Measurements from ENCODE around the gene EDEM3. TPM values are rescaled to one million over a fixed set of nuclear protein-coding genes. Genes with fewer than 3 reads are reported as not detected.
A peak's percentile ranks its signal among the peaks of the same experiment; 100 is the strongest.

The EDEM3 gene
- total and polyA plus RNA-seq, 9 of the 15 experiments (the other 6 are each of a cell fraction or from before 2014, with no cell fraction given): 15.8 to 46.6 (median 28.0) TPM

DNA sequence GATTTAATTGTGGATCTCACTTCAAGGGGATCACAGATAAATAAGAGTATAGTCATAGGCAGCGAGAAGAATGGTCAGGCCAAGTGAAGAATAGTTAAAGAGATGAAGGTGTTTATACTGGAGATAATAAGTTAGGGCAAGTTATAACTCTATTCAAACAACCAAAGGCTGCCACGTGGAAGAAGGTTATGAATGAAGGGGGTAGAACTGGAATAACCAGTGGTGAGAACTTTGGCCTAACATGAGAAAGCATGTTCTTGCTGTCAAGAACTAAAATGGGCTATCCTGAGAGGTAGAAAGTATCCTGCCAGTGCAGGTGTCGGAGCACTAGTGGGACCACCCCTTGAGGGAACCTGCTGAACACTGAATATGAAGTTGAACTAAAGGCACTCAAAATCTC, 49.6 kb upstream of the EDEM3 start:
- Histone ChIP-seq H4K20me1 (replicated peaks; ENCODE audit: control insufficient read depth, insufficient read depth, low read length) (no peaks in the 10 kb centered on the region), H3K36me3 (ENCODE audit: control insufficient read depth, insufficient read depth, low read length) (peaks cover 26% of the 10 kb centered on the region; the same call in 2 of the 3 replicates), H3K9ac (ENCODE audit: insufficient read depth in 1 of 2, low read depth in 2 of 2, low read length in 2 of 2) (no peak overlapping the region), H3K27me3 (ENCODE audit: control insufficient read depth in 2 of 2, insufficient read depth in 2 of 2, low read length in 2 of 2) (no peaks in the 10 kb centered on the region), H3K4me2 (ENCODE audit: insufficient read depth, low read length) (no peak overlapping the region), H3K9me1 (ENCODE audit: control insufficient read depth, insufficient read depth, low read length) (no peaks in the 10 kb centered on the region), H2AFZ (ENCODE audit: low read depth, low read length) (no peak overlapping the region), H3K27ac (ENCODE audit: extremely low read depth, low read depth, low read length) (no peak overlapping the region), H3K4me1 (replicated peaks in 1 of 2; ENCODE audit: control insufficient read depth in 2 of 2, insufficient read depth in 2 of 2, low read length in 2 of 2) (peaks cover 10 to 11% of the 10 kb centered on the region in 2 experiments; a peak in 4 of 5 replicates), H3K4me3 (no peak overlapping the region), H3K9me3 (replicated peaks; ENCODE audit: control insufficient read depth, insufficient read depth, low read depth, low read length) (no peaks in the 10 kb centered on the region), H3K79me2 (ENCODE audit: control insufficient read depth, insufficient read depth, low read length) (no peaks in the 10 kb centered on the region)
- BruUV-seq (replicated peaks): no TSS peak
- ATAC-seq (no peak), DNase-seq (ENCODE audit: extremely low read depth in 1 of 4, low spot score in 3 of 4) (no peak), FAIRE-seq (no peak)
- ChIA-PET CTCF (ENCODE audit: low intra/inter-chr PET ratio) (interaction anchor here (0.7 to 4.1 kb wide), 2 partner anchors 178 to 368 kb away, joined by 3 to 62 read pairs; no protein-coding TSS in a partner anchor), POLR2A (interaction anchor here (7.1 kb wide), 1 partner anchor 170 kb away, joined by 30 read pairs; the partner anchor contains the start of gene NIBAN1)
- in situ Hi-C loops (cut with MboI) (loop anchor here (10.0 kb wide), 1 partner anchor 891 kb away; no protein-coding TSS in a partner anchor), intact Hi-C loops (cut with micrococcal nuclease) (no loop called here)
- TF ChIP-seq RBM22 (IDR thresholded peaks at IDR 0.05; ENCODE audit: low read depth, low read length, poor library complexity, severe bottlenecking) (peak; percentile 39), SNRNP70 (optimal IDR thresholded peaks at IDR 0.05; ENCODE audit: low read depth, low read length) (no peak)
- WGBS (ENCODE audit: insufficient coverage, low coverage, missing lambda C conversion rate): 65% methylated on average over 3 of the region's 3 CpGs

DNA sequence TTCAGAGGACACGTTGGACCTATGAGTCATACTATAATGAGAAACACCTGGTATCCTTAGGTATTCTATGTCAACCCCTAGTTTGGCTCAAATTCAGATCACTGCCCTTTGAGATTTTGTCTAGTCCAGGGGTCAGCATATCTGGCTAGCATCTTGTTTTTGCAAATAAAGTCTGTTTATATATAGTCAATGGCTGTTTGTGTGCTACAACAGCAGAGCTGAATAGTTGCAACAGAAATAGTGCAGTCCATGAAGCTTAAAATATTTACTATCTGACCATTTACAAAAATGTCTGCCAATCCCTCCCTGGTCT, 48.5 kb upstream of the EDEM3 start:
- Histone ChIP-seq H3K27ac (ENCODE audit: extremely low read depth, low read depth, low read length) (no peak overlapping the region), H3K4me1 (replicated peaks in 1 of 2; ENCODE audit: control insufficient read depth in 2 of 2, insufficient read depth in 2 of 2, low read length in 2 of 2) (peaks cover 10 to 11% of the 10 kb centered on the region in 2 experiments; a peak in 4 of 5 replicates), H3K27me3 (ENCODE audit: control insufficient read depth in 2 of 2, insufficient read depth in 2 of 2, low read length in 2 of 2) (no peaks in the 10 kb centered on the region), H4K20me1 (replicated peaks; ENCODE audit: control insufficient read depth, insufficient read depth, low read length) (no peaks in the 10 kb centered on the region), H3K9me1 (ENCODE audit: control insufficient read depth, insufficient read depth, low read length) (no peaks in the 10 kb centered on the region), H3K4me3 (no peak overlapping the region), H3K79me2 (ENCODE audit: control insufficient read depth, insufficient read depth, low read length) (no peaks in the 10 kb centered on the region), H3K36me3 (ENCODE audit: control insufficient read depth, insufficient read depth, low read length) (peaks cover 26% of the 10 kb centered on the region; the same call in 2 of the 3 replicates), H3K9me3 (replicated peaks; ENCODE audit: control insufficient read depth, insufficient read depth, low read depth, low read length) (no peaks in the 10 kb centered on the region), H2AFZ (ENCODE audit: low read depth, low read length) (no peak overlapping the region), H3K4me2 (ENCODE audit: insufficient read depth, low read length) (no peak overlapping the region), H3K9ac (ENCODE audit: insufficient read depth in 1 of 2, low read depth in 2 of 2, low read length in 2 of 2) (no peak overlapping the region)
- WGBS (ENCODE audit: insufficient coverage, low coverage, missing lambda C conversion rate): 33% methylated on average over 1 of the region's 1 CpG
- ChIA-PET POLR2A (interaction anchor here (0.7 to 1.2 kb wide), 2 partner anchors 167 to 180 kb away, joined by 3 read pairs; no protein-coding TSS in a partner anchor), CTCF (ENCODE audit: low intra/inter-chr PET ratio) (no interaction called here)
- ATAC-seq (no peak), FAIRE-seq (no peak), DNase-seq (ENCODE audit: extremely low read depth in 1 of 4, low spot score in 3 of 4) (no peak)
- no TSS peak for BruUV-seq (replicated peaks)
- intact Hi-C loops (cut with micrococcal nuclease) (no loop called here), in situ Hi-C loops (cut with MboI) (loop anchor here (10.0 kb wide), 1 partner anchor 892 kb away; no protein-coding TSS in a partner anchor)
- TF ChIP-seq SMAD3 (CRISPR knock-in tag; conservative IDR thresholded peaks at IDR 0.05): no peak
- TF ChIP-seq ZNF165 (CRISPR knock-in tag; IDR thresholded peaks at IDR 0.05; ENCODE audit: borderline replicate concordance): no peak
- TF ChIP-seq, protein P1, sequence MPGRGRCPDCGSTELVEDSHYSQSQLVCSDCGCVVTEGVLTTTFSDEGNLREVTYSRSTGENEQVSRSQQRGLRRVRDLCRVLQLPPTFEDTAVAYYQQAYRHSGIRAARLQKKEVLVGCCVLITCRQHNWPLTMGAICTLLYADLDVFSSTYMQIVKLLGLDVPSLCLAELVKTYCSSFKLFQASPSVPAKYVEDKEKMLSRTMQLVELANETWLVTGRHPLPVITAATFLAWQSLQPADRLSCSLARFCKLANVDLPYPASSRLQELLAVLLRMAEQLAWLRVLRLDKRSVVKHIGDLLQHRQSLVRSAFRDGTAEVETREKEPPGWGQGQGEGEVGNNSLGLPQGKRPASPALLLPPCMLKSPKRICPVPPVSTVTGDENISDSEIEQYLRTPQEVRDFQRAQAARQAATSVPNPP (IDR thresholded peaks at IDR 0.05; ENCODE audit: borderline replicate concordance, insufficient read depth, insufficient read length): no peak
- no peak for TF ChIP-seq ZNF354B (CRISPR knock-in tag; IDR thresholded peaks at IDR 0.05)
- no peak for TF ChIP-seq ZNF780A (CRISPR knock-in tag; IDR thresholded peaks at IDR 0.05)
- TF ChIP-seq, protein P2, sequence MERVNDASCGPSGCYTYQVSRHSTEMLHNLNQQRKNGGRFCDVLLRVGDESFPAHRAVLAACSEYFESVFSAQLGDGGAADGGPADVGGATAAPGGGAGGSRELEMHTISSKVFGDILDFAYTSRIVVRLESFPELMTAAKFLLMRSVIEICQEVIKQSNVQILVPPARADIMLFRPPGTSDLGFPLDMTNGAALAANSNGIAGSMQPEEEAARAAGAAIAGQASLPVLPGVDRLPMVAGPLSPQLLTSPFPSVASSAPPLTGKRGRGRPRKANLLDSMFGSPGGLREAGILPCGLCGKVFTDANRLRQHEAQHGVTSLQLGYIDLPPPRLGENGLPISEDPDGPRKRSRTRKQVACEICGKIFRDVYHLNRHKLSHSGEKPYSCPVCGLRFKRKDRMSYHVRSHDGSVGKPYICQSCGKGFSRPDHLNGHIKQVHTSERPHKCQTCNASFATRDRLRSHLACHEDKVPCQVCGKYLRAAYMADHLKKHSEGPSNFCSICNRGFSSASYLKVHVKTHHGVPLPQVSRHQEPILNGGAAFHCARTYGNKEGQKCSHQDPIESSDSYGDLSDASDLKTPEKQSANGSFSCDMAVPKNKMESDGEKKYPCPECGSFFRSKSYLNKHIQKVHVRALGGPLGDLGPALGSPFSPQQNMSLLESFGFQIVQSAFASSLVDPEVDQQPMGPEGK (CRISPR knock-in tag; IDR thresholded peaks at IDR 0.05; ENCODE audit: borderline replicate concordance): no peak
- no peak for TF ChIP-seq TCF7 (IDR thresholded peaks at IDR 0.05; ENCODE audit: borderline replicate concordance)
- no peak for TF ChIP-seq HNRNPH1 (optimal IDR thresholded peaks at IDR 0.05; ENCODE audit: low read depth, low read length)

All from K562 (cell line).